ENCODE data around the gene MST1R. TPM values are rescaled to one million over a fixed set of nuclear protein-coding genes. Genes with fewer than 3 reads are reported as not detected.

MST1R gene
- total RNA-seq = 0.65 and 2.0 TPM in 2 replicates

GRCh38 chr3:49903451-49904424 is at the start of gene MST1R:
MST1R (minus strand) TSS chr3:49903873; CDS start chr3:49903609, 264 bp downstream.

GRCh38 chr3:49939858-49940666 is 36.4 kb upstream of the MST1R start, which contains the start of gene RBM6:
RBM6 (plus strand) TSS chr3:49940150; CDS start chr3:49962642, 22,492 bp downstream.

GRCh38 chr3:49929291-49930167 is 25.9 kb upstream of the MST1R start, which contains the start of gene MON1A:
MON1A (minus strand) TSS chr3:49929811; CDS start chr3:49913346, 16,465 bp downstream.

GRCh38 chr3:49869525-49870126 is 34.0 kb downstream of the MST1R start, which contains the start of gene CAMKV:
CAMKV (minus strand) TSS chr3:49869906; CDS start chr3:49862388, 7,518 bp downstream.

GRCh38 chr3:49856181-49857005 is 47.3 kb downstream of the MST1R start, which contains the start of gene TRAIP:
TRAIP (minus strand) TSS chr3:49856564; CDS start chr3:49856453, 111 bp downstream.

Other genes starting within 250 kb of the MST1R start
- 148 and 154 TPM in 2 replicates for gene APEH, start 229.5 kb downstream of the MST1R start, total RNA-seq
- 6.0 and 61.0 TPM in 2 replicates for gene MST1, start 214.4 kb downstream of the MST1R start, total RNA-seq
- 21.0 and 38.0 TPM in 2 replicates for gene RNF123, start 214.3 kb downstream of the MST1R start, total RNA-seq
- 0.16 and 1.4 TPM in 2 replicates for gene AMIGO3, start 184.2 kb downstream of the MST1R start, total RNA-seq
- 18.3 and 72.4 TPM in 2 replicates for gene GMPPB, start 179.9 kb downstream of the MST1R start, total RNA-seq
- 32.9 and 51.1 TPM in 2 replicates for gene IP6K1, start 117.3 kb downstream of the MST1R start, total RNA-seq
- gene CDHR4, start 104.0 kb downstream of the MST1R start, total RNA-seq = not detected in 2 replicates
- gene INKA1, start 100.6 kb downstream of the MST1R start, total RNA-seq = 0.76 and 0.81 TPM in 2 replicates
- gene UBA7, start 89.9 kb downstream of the MST1R start, total RNA-seq = 7.0 and 22.6 TPM in 2 replicates
- gene TRAIP, start 47.3 kb downstream of the MST1R start, total RNA-seq = 3.4 and 11.9 TPM in 2 replicates
- not detected in 2 replicates for gene CAMKV, start 34.0 kb downstream of the MST1R start, total RNA-seq
- 11.5 and 17.9 TPM in 2 replicates for gene MON1A, start 25.9 kb upstream of the MST1R start, total RNA-seq
- 16.8 and 25.0 TPM in 2 replicates for gene RBM6, start 36.3 kb upstream of the MST1R start, total RNA-seq
- gene RBM5, start 185.0 kb upstream of the MST1R start, total RNA-seq = 48.1 and 64.3 TPM in 2 replicates